Glutamatergic neuron (in vitro differentiated cells): ENCODE data around the gene RASL12. TPM values are rescaled to one million over a fixed set of nuclear protein-coding genes. Genes with fewer than 3 reads are reported as not detected.

Source experiments
- DNase-seq: peaks from one replicate; pipeline ENCODE4 v3.0.0; 2022
- H3K27ac Mint-ChIP-seq: one replicate; pipeline ENCODE4 v1.8.0; 2020; ENCODE audit warnings: mild to moderate bottlenecking, mixed read lengths, inconsistent platforms; ENCODE audit not compliant: unreplicated experiment
- H3K27me3 Mint-ChIP-seq: one replicate; pipeline ENCODE4 v1.8.0; 2020; ENCODE audit warnings: mild to moderate bottlenecking, moderate library complexity, mixed read lengths, inconsistent platforms; ENCODE audit not compliant: unreplicated experiment
- H3K36me3 Mint-ChIP-seq: one replicate; pipeline ENCODE4 v1.8.0; 2020; ENCODE audit warnings: mild to moderate bottlenecking, mixed read lengths, inconsistent platforms; ENCODE audit not compliant: unreplicated experiment
- H3K4me1 Mint-ChIP-seq: one replicate; pipeline ENCODE4 v1.8.0; 2020; ENCODE audit warnings: mild to moderate bottlenecking, low read depth, mixed read lengths, inconsistent platforms; ENCODE audit not compliant: unreplicated experiment
- H3K4me3 Mint-ChIP-seq: one replicate; pipeline ENCODE4 v1.8.0; 2020; ENCODE audit warnings: mild to moderate bottlenecking, mixed read lengths, inconsistent platforms; ENCODE audit not compliant: unreplicated experiment
- H3K9me3 Mint-ChIP-seq: one replicate; pipeline ENCODE4 v1.8.0; 2020; ENCODE audit warnings: mild to moderate bottlenecking, moderate library complexity, mixed read lengths, inconsistent platforms; ENCODE audit not compliant: unreplicated experiment
- total RNA-seq: library from RNA; stranded (reverse); fragmentation: NEBNext Ultra II Directional; extraction: Animal tissue kit (Norgen Biotek cat#: 25700); gene quantifications from one replicate; pipeline ENCODE4 v1.2.1, GENCODE V29; 2021; ENCODE audit not compliant: unreplicated experiment
- TF ChIP-seq, protein P1 (sequence below): fragments of 200-600 bp; sonication (generic); IDR thresholded peaks from one replicate; pipeline ENCODE4 v1.5.0; 2021; ENCODE audit not compliant: partially characterized antibody, unreplicated experiment

RASL12 gene
- total RNA-seq, 1 donor from 2014 or later = 0.44 TPM

DNA sequence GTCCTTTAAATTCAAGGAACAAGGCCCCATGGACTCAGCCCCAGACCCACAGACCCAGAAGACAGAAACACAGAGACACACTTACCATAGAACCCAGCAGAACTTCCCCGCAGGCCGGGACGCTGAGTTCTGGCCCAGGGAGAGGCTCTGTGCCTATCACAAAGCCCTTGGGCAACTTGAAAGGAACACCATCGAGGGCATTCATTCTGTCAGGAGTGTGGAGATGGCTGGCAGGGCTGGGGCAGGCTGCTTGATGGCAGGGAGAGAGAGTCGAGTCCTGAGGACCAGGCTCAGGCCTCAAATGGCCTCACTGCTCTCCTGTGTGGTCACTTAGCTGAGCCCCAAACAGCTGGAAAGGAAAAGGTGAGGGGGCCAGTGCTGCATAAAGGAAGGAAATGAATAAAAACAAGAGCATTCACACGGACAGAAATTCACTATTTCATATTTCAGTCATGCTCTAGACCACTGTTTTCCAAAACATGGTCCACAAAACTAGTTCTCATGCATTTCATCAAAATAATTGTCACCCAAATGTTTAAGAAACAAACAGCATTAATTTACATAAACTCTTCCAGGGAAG lies 38.3 kb upstream of the RASL12 start:
- peaks cover 4% of the 10 kb centered on the region for H3K27me3 Mint-ChIP-seq
- no peak overlapping the region for H3K27ac Mint-ChIP-seq
- H3K9me3 Mint-ChIP-seq = no peaks in the 10 kb centered on the region
- TF ChIP-seq, protein P1, sequence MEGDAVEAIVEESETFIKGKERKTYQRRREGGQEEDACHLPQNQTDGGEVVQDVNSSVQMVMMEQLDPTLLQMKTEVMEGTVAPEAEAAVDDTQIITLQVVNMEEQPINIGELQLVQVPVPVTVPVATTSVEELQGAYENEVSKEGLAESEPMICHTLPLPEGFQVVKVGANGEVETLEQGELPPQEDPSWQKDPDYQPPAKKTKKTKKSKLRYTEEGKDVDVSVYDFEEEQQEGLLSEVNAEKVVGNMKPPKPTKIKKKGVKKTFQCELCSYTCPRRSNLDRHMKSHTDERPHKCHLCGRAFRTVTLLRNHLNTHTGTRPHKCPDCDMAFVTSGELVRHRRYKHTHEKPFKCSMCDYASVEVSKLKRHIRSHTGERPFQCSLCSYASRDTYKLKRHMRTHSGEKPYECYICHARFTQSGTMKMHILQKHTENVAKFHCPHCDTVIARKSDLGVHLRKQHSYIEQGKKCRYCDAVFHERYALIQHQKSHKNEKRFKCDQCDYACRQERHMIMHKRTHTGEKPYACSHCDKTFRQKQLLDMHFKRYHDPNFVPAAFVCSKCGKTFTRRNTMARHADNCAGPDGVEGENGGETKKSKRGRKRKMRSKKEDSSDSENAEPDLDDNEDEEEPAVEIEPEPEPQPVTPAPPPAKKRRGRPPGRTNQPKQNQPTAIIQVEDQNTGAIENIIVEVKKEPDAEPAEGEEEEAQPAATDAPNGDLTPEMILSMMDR = no peak
- no peak for DNase-seq
- H3K4me3 Mint-ChIP-seq = no peak overlapping the region
- H3K4me1 Mint-ChIP-seq = peaks cover 3% of the 10 kb centered on the region
- H3K36me3 Mint-ChIP-seq = no peaks in the 10 kb centered on the region

DNA sequence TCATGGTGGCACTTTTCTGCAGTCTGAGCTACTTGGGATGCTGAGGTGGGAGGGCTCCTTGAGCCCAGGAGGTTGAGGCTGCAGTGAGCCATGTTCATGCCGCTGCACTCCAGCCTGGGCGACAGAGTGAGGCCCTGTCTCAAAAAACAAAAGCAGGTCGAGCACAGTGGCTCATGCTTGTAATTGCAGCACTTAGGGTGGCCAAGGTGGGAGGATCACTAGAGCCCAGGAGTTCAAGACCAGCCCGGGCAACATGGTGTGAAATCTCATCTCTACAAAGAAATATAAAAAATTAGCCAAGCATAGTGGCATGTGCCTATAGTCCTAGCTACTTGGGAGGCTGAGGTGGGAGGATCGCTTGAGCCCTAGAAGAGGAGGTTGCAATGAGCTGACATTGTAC lies 37.2 kb upstream of the RASL12 start:
- no peaks in the 10 kb centered on the region for H3K9me3 Mint-ChIP-seq
- H3K36me3 Mint-ChIP-seq = no peaks in the 10 kb centered on the region
- H3K27ac Mint-ChIP-seq = no peak overlapping the region
- TF ChIP-seq, protein P1 = no peak
- DNase-seq = no peak
- H3K4me1 Mint-ChIP-seq = peaks cover 3% of the 10 kb centered on the region
- no peak overlapping the region for H3K4me3 Mint-ChIP-seq
- peaks cover 4% of the 10 kb centered on the region for H3K27me3 Mint-ChIP-seq

DNA sequence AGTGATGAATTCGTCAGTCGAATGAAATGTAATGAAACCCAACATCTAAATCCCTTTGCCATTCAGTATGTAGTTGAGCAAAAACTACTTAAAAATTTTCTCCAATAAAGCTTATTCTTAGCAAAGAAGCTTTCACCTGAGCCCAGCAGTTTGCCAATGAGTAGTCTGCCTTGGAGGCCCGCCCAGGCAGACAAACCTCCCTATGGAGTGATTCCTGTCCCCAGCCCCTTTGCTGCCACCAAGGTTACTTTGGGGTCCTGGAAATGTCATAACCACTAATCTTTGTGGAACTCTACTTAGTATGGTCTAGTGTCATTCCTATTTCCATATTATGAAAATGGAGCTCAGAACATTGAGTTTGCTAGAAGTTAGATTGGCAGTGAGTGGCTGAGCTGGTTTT lies 35.1 kb upstream of the RASL12 start:
- H3K9me3 Mint-ChIP-seq = no peaks in the 10 kb centered on the region
- peaks cover 4% of the 10 kb centered on the region for H3K27me3 Mint-ChIP-seq
- no peak overlapping the region for H3K4me3 Mint-ChIP-seq
- H3K27ac Mint-ChIP-seq = no peak overlapping the region
- TF ChIP-seq, protein P1 = no peak
- peaks cover 7% of the 10 kb centered on the region for H3K36me3 Mint-ChIP-seq
- H3K4me1 Mint-ChIP-seq = peaks cover 3% of the 10 kb centered on the region
- no peak for DNase-seq

DNA sequence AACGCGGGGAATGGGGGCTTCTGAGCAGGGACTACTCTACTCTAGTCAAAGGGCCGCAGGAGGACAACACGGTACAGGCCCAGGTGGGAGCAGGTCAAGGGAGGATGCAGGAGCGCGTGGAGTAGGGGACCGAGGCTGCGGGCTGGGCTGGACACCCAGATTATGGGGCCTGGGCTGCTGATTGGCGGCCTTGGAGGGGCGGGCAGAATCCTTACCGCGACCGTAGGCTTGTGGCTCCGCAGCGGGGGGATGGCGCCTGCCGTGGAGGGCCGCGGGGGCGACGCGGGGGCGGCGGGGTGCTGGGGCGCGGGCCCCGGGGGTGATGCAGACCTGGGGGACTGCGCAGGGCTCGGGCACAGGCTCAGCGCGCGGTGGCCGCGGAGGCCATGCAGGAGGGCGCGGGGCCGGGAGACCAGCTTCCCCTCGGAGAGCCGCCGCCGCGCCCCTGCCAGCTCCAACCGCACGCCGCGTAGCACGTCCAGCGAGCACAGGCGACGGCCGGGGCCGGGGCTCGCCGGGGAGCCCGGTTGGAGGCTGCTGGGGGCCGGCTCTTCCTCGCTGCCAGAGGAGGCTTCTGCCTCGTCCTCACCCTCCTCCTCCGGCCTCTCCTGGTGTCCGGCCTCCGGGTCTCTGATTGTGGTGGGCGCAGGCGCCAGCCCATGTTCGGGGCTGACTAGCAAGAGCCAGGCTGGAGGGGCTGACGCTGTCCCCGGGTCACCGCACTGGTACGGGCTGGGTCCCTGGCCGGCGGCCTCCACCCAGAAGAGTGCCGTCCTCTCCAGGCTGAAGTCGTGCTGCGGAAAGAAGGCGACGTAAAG lies 34.3 kb upstream of the RASL12 start:
- Mint-ChIP-seq H3K36me3 (peaks cover 7% of the 10 kb centered on the region), H3K9me3 (peaks cover 1% of the 10 kb centered on the region), H3K4me3 (peak overlapping the region; percentile 88), H3K27me3 (peaks cover 4% of the 10 kb centered on the region), H3K27ac (peak overlapping the region; percentile 33), H3K4me1 (peaks cover 3% of the 10 kb centered on the region)
- DNase-seq = peak; percentile 62
- TF ChIP-seq, protein P1 = peak; percentile 57

DNA sequence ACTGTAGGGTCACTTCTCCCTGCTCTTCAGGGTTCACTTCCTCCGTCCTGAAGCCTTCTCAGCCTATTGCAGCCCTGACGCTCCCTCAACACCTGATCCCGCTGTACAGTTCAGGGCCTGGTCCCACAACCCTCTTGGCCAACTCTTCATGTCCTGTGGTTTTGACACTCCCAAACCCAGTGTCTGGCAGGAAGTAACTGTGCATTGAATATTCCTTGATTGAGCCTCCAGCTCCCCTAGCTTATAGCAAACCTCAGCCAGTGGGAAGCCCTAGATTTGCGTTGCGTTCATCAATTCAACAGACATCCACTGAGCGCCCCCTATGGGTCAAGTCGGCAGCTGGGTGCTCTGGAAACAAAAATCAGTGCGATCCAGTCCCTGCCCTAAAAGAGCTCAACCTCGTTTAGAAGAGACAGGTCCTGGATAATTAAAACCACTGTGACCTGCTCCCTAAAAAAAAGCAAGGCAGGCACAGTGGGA lies 33.7 kb upstream of the RASL12 start:
- Mint-ChIP-seq H3K4me3 (peak overlapping the region; percentile 88), H3K27me3 (peaks cover 4% of the 10 kb centered on the region)

More for the DNA sequence above, 33.7 kb upstream of the RASL12 start:
- Mint-ChIP-seq H3K4me1 (peaks cover 6% of the 10 kb centered on the region), H3K36me3 (peaks cover 7% of the 10 kb centered on the region), H3K27ac (peak overlapping the region; percentile 33), H3K9me3 (peaks cover 1% of the 10 kb centered on the region)
- TF ChIP-seq, protein P1 = peak; percentile 91
- DNase-seq = peak; percentile 90
